HCT116 (cell line): Measurements from ENCODE around the gene EHMT1. TPM values are rescaled to one million over a fixed set of nuclear protein-coding genes. Genes with fewer than 3 reads are reported as not detected.

Experiments
- ATAC-seq: fragments of 200-7000 bp; cut with Tn5 transposase; 2 replicates; pipeline ENCODE4 v1.9.1; 2020; ENCODE audit warnings: mild to moderate bottlenecking, moderate library complexity
- BruUV-seq: library from RNA; stranded (reverse); fragments of 400-500 nt; replicated peaks from 2 replicates; lab custom pipeline; 2021; lab: Mats Ljungman, UMichigan
- CTCF ChIA-PET: fragments of 300-600 bp; sonication (Branson Sonifier 250); formaldehyde crosslinking; loops from one replicate; lab custom pipeline; 2021; ENCODE audit warnings: antibody characterized with exemption; lab: Charles Lee
- POLR2A ChIA-PET: fragments of 300-600, 350-600 bp; sonication (Branson Sonifier 250); formaldehyde crosslinking; loops from one replicate; lab custom pipeline; 2021; ENCODE audit warnings: antibody characterized with exemption; lab: Charles Lee
- RAD21 ChIA-PET, 2 experiments: fragments of 300-600 bp; sonication (Branson Sonifier 250); formaldehyde crosslinking; loops; one replicate each; lab custom pipeline; 2023; ENCODE audit warnings: low total read pairs in 2 of 2; ENCODE audit not compliant: uncharacterized antibody in 2 of 2, unreplicated experiment in 2 of 2, low non-redundant PET in 1 of 2; lab: Charles Lee
- DNase-seq: peaks from one replicate; pipeline ENCODE4 v3.0.0-alpha.2; 2010; ENCODE audit warnings: low read depth, low spot score
- H2AFZ ChIP-seq: fragments of 200-600 bp; shearing (Covaris generic), sonication (generic); 2 replicates; pipeline ENCODE4 v1.6.1; 2017; ENCODE audit warnings: low read depth, mixed run types, mixed read lengths, antibody characterized with exemption, low read length; ENCODE audit not compliant: poor library complexity, severe bottlenecking
- H3K27ac ChIP-seq: 2 replicates; pipeline ENCODE4 v1.5.1; 2012; ENCODE audit warnings: low read depth, low read length
- H3K27me3 ChIP-seq: fragments of 200-600 bp; sonication (generic); 2 replicates; pipeline ENCODE4 v1.6.1; 2016; ENCODE audit warnings: mixed run types, low read length, mixed read lengths; ENCODE audit not compliant: insufficient read depth
- H3K36me3 ChIP-seq, 2 experiments: fragments of 200-500 bp in 1 of 2; fragments of 200-600 bp in 1 of 2; sonication (Bioruptor generic) in 1 of 2; sonication (generic) in 1 of 2; 2 replicates each; pipeline versions ENCODE4 v1.5.1 to v1.6.1; 2014 to 2016; ENCODE audit warnings: low read length in 2 of 2, inconsistent platforms in 1 of 2, mixed read lengths in 1 of 2, mixed run types in 1 of 2; ENCODE audit not compliant: insufficient read depth in 2 of 2, control insufficient read depth in 1 of 2
- H3K4me1 ChIP-seq, 2 experiments: fragments of 200-600 bp in 1 of 2; sonication (generic) in 1 of 2; 2 replicates each; pipeline versions ENCODE4 v1.5.1 to v1.6.1; 2012 to 2017; ENCODE audit warnings: low read length in 2 of 2, inconsistent platforms in 1 of 2, mild to moderate bottlenecking in 1 of 2, mixed read lengths in 1 of 2, mixed run types in 1 of 2, moderate library complexity in 1 of 2; ENCODE audit not compliant: insufficient read depth in 2 of 2, control insufficient read depth in 1 of 2
- H3K4me2 ChIP-seq: fragments of 200-600 bp; sonication (generic); 2 replicates; pipeline ENCODE4 v1.6.1; 2017; ENCODE audit warnings: mixed run types, low read length, mixed read lengths
- H3K4me3 ChIP-seq, 2 experiments: fragments of 200-600 bp in 1 of 2; sonication (generic) in 1 of 2; replicated peaks in 1 of 2; 2 replicates each; pipeline ENCODE4 v1.5.1; 2011 to 2016; ENCODE audit warnings: low read length in 2 of 2, control low read depth in 1 of 2, low read depth in 1 of 2, mild to moderate bottlenecking in 1 of 2, mixed read lengths in 1 of 2, mixed run types in 1 of 2
- H3K79me2 ChIP-seq: fragments of 200-600 bp; sonication (generic); 2 replicates; pipeline ENCODE4 v1.6.1; 2017; ENCODE audit warnings: mild to moderate bottlenecking, mixed run types, low read length, moderate library complexity, mixed read lengths; ENCODE audit not compliant: insufficient read depth
- H3K9ac ChIP-seq: fragments of 200-600 bp; sonication (generic); 2 replicates; pipeline ENCODE4 v1.6.1; 2016; ENCODE audit warnings: low read length, mixed read lengths
- H3K9me2 ChIP-seq: fragments of 200-600 bp; sonication (generic), shearing (Covaris generic); 2 replicates; pipeline ENCODE4 v1.6.1; 2017; ENCODE audit warnings: mixed run types, mild to moderate bottlenecking, moderate library complexity; ENCODE audit not compliant: insufficient read depth
- H3K9me3 ChIP-seq, 2 experiments: fragments of 200-500 bp in 1 of 2; fragments of 200-600 bp in 1 of 2; sonication (Bioruptor generic) in 1 of 2; sonication (generic) in 1 of 2; 2 replicates each; pipeline ENCODE4 v1.6.1; 2014 to 2017; ENCODE audit warnings: low read length in 2 of 2, mixed read lengths in 2 of 2, inconsistent platforms in 1 of 2, low read depth in 1 of 2, mild to moderate bottlenecking in 1 of 2, mixed run types in 1 of 2, moderate library complexity in 1 of 2; ENCODE audit not compliant: control insufficient read depth in 1 of 2, insufficient read depth in 1 of 2
- H4K20me1 ChIP-seq: fragments of 200-600 bp; sonication (generic), shearing (Covaris generic); 2 replicates; pipeline ENCODE4 v1.6.1; 2017; ENCODE audit warnings: mixed run types, mild to moderate bottlenecking, moderate library complexity; ENCODE audit not compliant: insufficient read depth
- CBX3 ChIP-seq: IDR thresholded peaks from 2 replicates; pipeline ENCODE4 v1.6.1; 2012; ENCODE audit warnings: low read depth
- POLR2A ChIP-seq: IDR thresholded peaks from 2 replicates; pipeline ENCODE4 v1.7.0; 2011; ENCODE audit warnings: borderline replicate concordance; ENCODE audit not compliant: insufficient read depth, insufficient read length; ENCODE audit errors: extremely low read depth
- SRF ChIP-seq: IDR thresholded peaks from 2 replicates; pipeline ENCODE4 v1.6.1; 2012; ENCODE audit warnings: low read depth
- ZFX ChIP-seq: fragments of 450-650 bp; IDR thresholded peaks from 2 replicates; pipeline ENCODE4 v1.6.1; 2017
- ZNF274 ChIP-seq: fragments of 200-500 bp; sonication (Bioruptor generic); IDR thresholded peaks from 2 replicates; pipeline ENCODE4 v1.6.1; 2014; ENCODE audit warnings: mild to moderate bottlenecking, low read depth, low read length, inconsistent platforms
- intact Hi-C: fragments of 100-400 bp; cut with micrococcal nuclease; formaldehyde crosslinking; loops from 2 replicates; pipeline ENCODE4 v1.10.0; 2022
- total RNA-seq: library from RNA; stranded (reverse); gene quantifications from one replicate; pipeline ENCODE4 v1.2.1, GENCODE V29; 2021; ENCODE audit not compliant: unreplicated experiment
- TF ChIP-seq, protein P1 (sequence below): IDR thresholded peaks from 2 replicates; pipeline ENCODE4 v1.6.1; 2011; ENCODE audit warnings: mild to moderate bottlenecking, low read length, moderate library complexity; ENCODE audit not compliant: insufficient replicate concordance; ENCODE audit errors: extremely low read depth

Gene EHMT1
- total RNA-seq, 1 experiment from 2014 or later = 86.1 TPM

DNA sequence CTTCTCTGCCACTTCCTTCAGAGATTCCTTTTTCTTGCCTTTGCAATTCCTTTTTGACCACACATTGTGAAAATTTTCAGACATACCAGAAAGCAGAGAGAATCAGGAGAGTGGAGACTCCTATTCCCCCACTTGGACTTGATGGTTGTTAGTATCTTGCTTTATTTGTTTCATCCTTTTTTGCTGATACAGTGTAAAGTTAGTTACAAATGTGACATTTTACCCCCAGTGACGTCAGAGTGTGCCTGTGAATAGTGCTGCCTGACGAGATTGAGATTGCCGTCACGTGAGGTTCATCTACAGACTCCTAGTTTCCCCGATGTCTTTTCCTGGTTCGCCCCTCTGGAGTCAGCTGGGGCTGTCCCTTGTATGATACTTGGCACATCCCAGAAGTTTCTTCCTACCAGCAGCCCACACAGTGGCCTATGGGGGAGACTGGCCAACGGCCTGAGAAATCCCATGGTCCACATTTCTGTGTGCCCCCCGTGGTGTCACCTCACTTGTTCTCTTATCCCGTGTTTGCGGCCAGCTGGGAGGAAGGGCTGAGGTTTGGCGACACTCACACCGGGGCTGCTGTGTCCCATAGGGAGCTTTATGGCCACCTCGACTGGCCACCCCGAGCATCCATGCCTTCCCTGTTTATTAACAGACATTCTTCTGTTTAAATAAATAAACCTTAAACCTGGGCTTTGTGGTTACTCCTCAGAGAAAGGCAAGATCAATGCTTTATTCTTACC lies 210.6 kb downstream of the EHMT1 start:
- intact Hi-C loops = no loop called here
- ChIA-PET RAD21 (no interaction called here), POLR2A (no interaction called here), CTCF (no interaction called here)
- Histone ChIP-seq H4K20me1 (no peaks in the 10 kb centered on the region; the same call in 1 of the 2 replicates), H3K27ac (no peak overlapping the region), H3K4me1 (no peaks in the 10 kb centered on the region), H2AFZ (no peak overlapping the region), H3K4me2 (no peak overlapping the region), H3K9me3 (no peaks in the 10 kb centered on the region), H3K9ac (no peak overlapping the region), H3K36me3 (peaks cover 2 to 21% of the 10 kb centered on the region in 2 experiments; a peak in 1 of 4 replicates), H3K9me2 (no peaks in the 10 kb centered on the region), H3K79me2 (0 out of 2 replicates have a peak, but pooled peaks cover 4% of the 10 kb centered on the region), H3K27me3 (no peaks in the 10 kb centered on the region), H3K4me3 (no peak overlapping the region)
- no peak for TF ChIP-seq SRF
- TF ChIP-seq POLR2A = no peak
- no peak for TF ChIP-seq ZNF274
- BruUV-seq = no TSS peak
- DNase-seq (no peak), ATAC-seq (no peak)

DNA sequence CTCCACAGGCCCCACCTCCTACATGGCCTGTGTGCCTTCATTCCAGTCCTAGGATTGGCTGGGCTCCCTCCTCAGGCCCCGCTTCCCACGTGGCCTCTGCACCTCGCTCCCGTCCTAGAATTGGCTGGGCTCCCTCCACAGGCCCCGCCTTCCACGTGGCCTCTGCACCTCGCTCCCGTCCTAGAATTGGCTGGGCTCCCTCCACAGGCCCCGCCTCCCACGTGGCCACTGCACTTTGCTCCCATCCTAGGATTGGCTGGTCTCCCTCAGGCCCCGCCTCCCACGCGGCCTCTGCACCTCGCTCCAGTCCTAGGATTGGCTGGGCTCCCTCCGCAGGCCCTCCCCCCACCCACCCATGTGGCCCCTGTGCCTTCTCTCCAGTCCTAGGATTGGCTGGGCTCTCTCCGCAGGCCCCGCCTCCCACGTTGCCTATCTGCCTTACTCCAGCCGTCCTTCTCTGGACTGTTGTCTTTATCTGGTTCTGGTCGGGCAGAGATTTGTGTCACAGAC lies 213.4 kb downstream of the EHMT1 start:
- no peak overlapping the region for H3K4me2 ChIP-seq
- ChIA-PET CTCF (no interaction called here), RAD21 (no interaction called here), POLR2A (no interaction called here)
- ATAC-seq = 0 out of 2 replicates have a peak, but pooled peaks have one; percentile 28
- H3K27me3 ChIP-seq = no peaks in the 10 kb centered on the region
- no TSS peak for BruUV-seq
- TF ChIP-seq ZFX (no peak), CBX3 (no peak)
- TF ChIP-seq, protein P1, sequence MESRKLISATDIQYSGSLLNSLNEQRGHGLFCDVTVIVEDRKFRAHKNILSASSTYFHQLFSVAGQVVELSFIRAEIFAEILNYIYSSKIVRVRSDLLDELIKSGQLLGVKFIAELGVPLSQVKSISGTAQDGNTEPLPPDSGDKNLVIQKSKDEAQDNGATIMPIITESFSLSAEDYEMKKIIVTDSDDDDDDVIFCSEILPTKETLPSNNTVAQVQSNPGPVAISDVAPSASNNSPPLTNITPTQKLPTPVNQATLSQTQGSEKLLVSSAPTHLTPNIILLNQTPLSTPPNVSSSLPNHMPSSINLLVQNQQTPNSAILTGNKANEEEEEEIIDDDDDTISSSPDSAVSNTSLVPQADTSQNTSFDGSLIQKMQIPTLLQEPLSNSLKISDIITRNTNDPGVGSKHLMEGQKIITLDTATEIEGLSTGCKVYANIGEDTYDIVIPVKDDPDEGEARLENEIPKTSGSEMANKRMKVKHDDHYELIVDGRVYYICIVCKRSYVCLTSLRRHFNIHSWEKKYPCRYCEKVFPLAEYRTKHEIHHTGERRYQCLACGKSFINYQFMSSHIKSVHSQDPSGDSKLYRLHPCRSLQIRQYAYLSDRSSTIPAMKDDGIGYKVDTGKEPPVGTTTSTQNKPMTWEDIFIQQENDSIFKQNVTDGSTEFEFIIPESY = no peak
- no peak overlapping the region for H3K9ac ChIP-seq
- H3K9me2 ChIP-seq = no peaks in the 10 kb centered on the region
- H2AFZ ChIP-seq = no peak overlapping the region
- no peak overlapping the region for H3K27ac ChIP-seq
- DNase-seq = no peak
- no peaks in the 10 kb centered on the region for H3K4me1 ChIP-seq
- H3K9me3 ChIP-seq = no peaks in the 10 kb centered on the region
- H4K20me1 ChIP-seq = no peaks in the 10 kb centered on the region; the same call in 1 of the 2 replicates
- H3K36me3 ChIP-seq = peaks cover 0 to 10% of the 10 kb centered on the region in 2 experiments; a peak in 2 of 4 replicates
- H3K4me3 ChIP-seq = no peak overlapping the region
- intact Hi-C loops = no loop called here
- no peaks in the 10 kb centered on the region for H3K79me2 ChIP-seq
